ENCODE data around the gene IP6K2.

GRCh38 chr3:48662145-48662752 lies 54.8 kb downstream of the IP6K2 start:
- TF ChIP-seq POLR2A (IDR thresholded peaks at IDR 0.05) (no peak), CTCF (IDR thresholded peaks at IDR 0.05) (no peak)
